Effector memory CD4-positive, alpha-beta T cell (primary cell): ENCODE measurements around the gene PLAAT5.

Experiments used
- DNase-seq, 3 donors: peaks; one replicate each; pipeline ENCODE4 v3.0.0-alpha.2; 2020
- H3K27ac ChIP-seq: 2 replicates; pipeline ENCODE4 v1.7.0; 2013; ENCODE audit warnings: mild to moderate bottlenecking, low read length, moderate library complexity; ENCODE audit not compliant: insufficient read depth, poor library complexity, severe bottlenecking
- H3K27me3 ChIP-seq: replicated peaks from 2 replicates; pipeline ENCODE4 v1.7.0; 2013; ENCODE audit warnings: mild to moderate bottlenecking, low read length; ENCODE audit not compliant: insufficient read depth, control insufficient read depth, poor library complexity, severe bottlenecking
- H3K36me3 ChIP-seq: 2 replicates; pipeline ENCODE4 v1.7.0; 2013; ENCODE audit warnings: mild to moderate bottlenecking, low read length, moderate library complexity; ENCODE audit not compliant: control insufficient read depth, insufficient read depth
- H3K4me1 ChIP-seq: 2 replicates; pipeline ENCODE4 v1.7.0; 2013; ENCODE audit warnings: low read length, mild to moderate bottlenecking; ENCODE audit not compliant: control insufficient read depth, insufficient read depth, poor library complexity, severe bottlenecking
- H3K4me3 ChIP-seq: 2 replicates; pipeline ENCODE4 v1.7.0; 2013; ENCODE audit warnings: low read length, low read depth, mild to moderate bottlenecking; ENCODE audit not compliant: insufficient read depth, poor library complexity, severe bottlenecking
- H3K9me3 ChIP-seq: 2 replicates; pipeline ENCODE4 v1.7.0; 2013; ENCODE audit warnings: mild to moderate bottlenecking, low read length, moderate library complexity; ENCODE audit not compliant: control insufficient read depth

Gene PLAAT5

GRCh38 chr11:63517156-63517555, 26.2 kb upstream of the PLAAT5 start:
- Histone ChIP-seq H3K9me3 (no peaks in the 10 kb centered on the region), H3K4me3 (no peak overlapping the region), H3K36me3 (no peaks in the 10 kb centered on the region), H3K27ac (no peak overlapping the region), H3K27me3 (no peaks in the 10 kb centered on the region), H3K4me1 (peaks cover 4% of the 10 kb centered on the region)
- DNase-seq, result no peak

GRCh38 chr11:63516109-63516508, 25.1 kb upstream of the PLAAT5 start:
- Histone ChIP-seq H3K9me3 (no peaks in the 10 kb centered on the region), H3K4me3 (no peak overlapping the region), H3K27me3 (no peaks in the 10 kb centered on the region), H3K36me3 (no peaks in the 10 kb centered on the region), H3K4me1 (peaks cover 4% of the 10 kb centered on the region), H3K27ac (no peak overlapping the region)
- DNase-seq, result no peak

DNA sequence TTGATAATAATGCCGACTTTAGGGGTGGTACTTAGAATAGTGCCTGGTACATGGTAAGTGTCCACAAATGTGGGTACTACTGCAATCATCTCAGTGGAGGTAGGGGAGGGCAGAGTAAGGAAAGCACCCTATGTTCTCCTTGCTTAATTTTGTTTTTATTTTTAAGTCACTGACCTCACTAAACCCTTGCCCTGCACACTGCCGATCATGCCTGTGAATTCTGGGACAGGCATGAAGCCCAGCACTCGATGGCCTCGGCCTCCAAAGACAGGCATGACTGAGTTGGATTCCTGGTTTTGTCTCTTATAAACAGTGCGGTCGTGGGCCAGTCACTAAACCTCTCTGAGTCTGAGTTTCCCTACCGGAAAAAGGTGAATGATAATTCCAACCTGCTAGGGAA, 21.8 kb upstream of the PLAAT5 start:
- no peak for DNase-seq
- H3K36me3 ChIP-seq, result no peaks in the 10 kb centered on the region
- no peaks in the 10 kb centered on the region for H3K9me3 ChIP-seq
- H3K27me3 ChIP-seq, result no peaks in the 10 kb centered on the region
- H3K27ac ChIP-seq, result no peak overlapping the region
- no peaks in the 10 kb centered on the region for H3K4me1 ChIP-seq
- no peak overlapping the region for H3K4me3 ChIP-seq

DNA sequence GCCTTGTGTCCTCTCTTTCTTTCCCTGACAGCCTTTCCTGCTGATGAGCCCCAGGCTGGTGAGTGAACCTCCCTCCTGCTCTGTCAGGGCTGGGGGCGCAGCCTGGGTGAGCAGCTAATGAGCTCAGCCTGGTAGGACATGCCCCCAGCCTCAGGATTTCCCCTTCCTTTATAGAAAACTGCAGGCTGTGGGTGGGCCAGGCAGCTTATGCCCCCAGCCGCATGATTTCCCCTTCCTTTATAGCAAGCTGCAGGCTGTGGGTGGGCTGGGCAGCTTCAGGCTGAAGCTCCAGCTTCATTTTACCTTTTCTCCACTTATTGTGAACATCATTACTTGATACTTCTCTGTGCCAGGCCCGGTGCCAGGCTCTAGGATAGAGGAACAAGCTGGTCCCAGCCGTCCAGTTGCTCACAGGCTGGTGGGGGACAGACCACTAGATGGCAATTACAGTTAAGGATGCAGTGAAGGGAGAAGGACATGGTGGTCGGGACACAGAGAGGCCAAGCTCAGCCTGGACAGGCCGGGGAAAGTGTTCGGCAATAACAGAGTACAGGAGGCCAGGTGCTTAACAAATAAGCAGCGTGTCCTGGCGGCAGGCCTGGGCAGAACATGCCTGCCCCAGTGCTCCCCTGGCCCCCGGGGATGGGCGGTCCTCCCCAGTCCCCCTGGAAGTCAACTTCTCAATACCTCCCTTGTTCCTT, 20.2 kb upstream of the PLAAT5 start:
- H3K36me3 ChIP-seq, result no peaks in the 10 kb centered on the region
- H3K4me3 ChIP-seq, result no peak overlapping the region
- H3K9me3 ChIP-seq, result no peaks in the 10 kb centered on the region
- DNase-seq, result no peak
- no peaks in the 10 kb centered on the region for H3K4me1 ChIP-seq
- H3K27ac ChIP-seq, result no peak overlapping the region
- H3K27me3 ChIP-seq, result no peaks in the 10 kb centered on the region

DNA sequence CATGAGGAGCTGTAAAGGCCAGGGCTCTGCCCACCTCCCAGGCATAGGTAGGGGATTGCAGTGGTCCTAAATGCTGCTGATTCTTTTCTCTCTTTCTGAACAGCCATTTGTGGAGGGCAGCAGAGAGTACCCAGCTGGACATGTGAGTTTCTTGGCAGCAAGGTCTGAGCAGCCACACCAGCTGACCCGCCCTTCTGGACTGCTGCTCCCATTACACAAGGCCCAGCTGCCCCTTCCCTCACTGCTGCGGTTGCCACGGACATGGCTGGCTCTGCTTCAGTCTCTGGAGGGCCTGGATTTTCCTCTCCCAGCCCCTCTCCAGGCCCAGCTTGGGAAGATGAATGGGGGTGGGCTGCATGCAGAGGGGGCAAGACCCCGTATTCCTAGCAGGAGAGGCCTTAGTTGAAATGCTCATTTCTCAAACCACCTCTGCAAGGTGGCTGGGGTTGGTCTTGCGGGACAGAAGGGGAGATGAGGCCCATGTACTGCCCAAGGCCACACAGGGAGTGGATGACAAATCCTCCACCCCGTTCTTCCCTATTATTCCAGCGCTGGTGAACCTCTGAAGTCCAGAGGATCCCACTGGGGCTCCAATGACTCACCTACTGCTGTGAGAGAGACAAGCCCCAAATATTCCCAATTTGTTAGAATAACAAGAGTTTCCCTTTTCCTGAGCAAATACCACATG, 19.5 kb upstream of the PLAAT5 start:
- Histone ChIP-seq H3K4me1 (peaks cover 3% of the 10 kb centered on the region), H3K9me3 (no peaks in the 10 kb centered on the region), H3K27ac (no peak overlapping the region), H3K36me3 (no peaks in the 10 kb centered on the region), H3K27me3 (no peaks in the 10 kb centered on the region), H3K4me3 (no peak overlapping the region)
- DNase-seq, result no peak

DNA sequence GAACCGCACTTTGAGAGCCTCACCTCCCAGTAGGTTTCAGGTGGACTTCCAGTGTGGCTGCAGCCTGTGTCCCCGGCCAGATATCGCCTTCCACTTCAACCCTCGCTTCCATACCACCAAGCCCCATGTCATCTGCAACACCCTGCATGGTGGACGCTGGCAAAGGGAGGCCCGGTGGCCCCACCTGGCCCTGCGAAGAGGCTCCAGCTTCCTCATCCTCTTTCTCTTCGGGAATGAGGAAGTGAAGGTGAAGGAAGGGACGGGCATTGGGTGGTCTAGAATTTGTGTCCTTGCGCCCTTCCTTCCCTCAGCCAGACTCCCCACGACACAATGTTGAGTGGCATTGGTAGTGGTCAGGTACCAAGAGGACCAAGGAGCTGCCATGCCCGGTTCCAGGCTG, 17.8 kb upstream of the PLAAT5 start:
- Histone ChIP-seq H3K4me1 (peaks cover 3% of the 10 kb centered on the region), H3K4me3 (no peak overlapping the region), H3K27ac (no peak overlapping the region), H3K9me3 (no peaks in the 10 kb centered on the region), H3K36me3 (no peaks in the 10 kb centered on the region), H3K27me3 (no peaks in the 10 kb centered on the region)
- DNase-seq, result no peak

DNA sequence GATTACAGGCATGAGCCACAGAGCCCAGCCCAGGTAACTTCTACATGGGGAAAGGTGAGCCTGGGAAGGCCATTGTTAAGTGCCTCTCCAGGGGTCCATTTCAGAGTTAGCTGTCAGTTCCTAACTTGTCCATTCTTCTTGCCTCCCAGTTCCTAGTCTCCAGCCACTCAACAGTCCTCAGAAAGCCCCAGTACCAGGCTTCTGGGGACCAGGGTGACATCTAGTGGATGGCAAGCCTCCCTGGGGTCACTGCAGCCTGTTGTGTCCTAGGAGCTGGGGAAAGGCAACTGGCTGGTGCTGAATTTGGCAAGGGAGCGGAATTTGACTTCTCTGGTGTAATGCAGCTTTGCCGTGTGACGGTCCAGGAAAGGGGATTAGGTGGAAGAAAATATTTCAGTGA, 17.0 kb upstream of the PLAAT5 start:
- H3K4me3 ChIP-seq, result no peak overlapping the region
- H3K4me1 ChIP-seq, result peaks cover 3% of the 10 kb centered on the region
- DNase-seq, result no peak
- H3K27ac ChIP-seq, result no peak overlapping the region
- H3K9me3 ChIP-seq, result no peaks in the 10 kb centered on the region
- no peaks in the 10 kb centered on the region for H3K27me3 ChIP-seq
- H3K36me3 ChIP-seq, result no peaks in the 10 kb centered on the region

DNA sequence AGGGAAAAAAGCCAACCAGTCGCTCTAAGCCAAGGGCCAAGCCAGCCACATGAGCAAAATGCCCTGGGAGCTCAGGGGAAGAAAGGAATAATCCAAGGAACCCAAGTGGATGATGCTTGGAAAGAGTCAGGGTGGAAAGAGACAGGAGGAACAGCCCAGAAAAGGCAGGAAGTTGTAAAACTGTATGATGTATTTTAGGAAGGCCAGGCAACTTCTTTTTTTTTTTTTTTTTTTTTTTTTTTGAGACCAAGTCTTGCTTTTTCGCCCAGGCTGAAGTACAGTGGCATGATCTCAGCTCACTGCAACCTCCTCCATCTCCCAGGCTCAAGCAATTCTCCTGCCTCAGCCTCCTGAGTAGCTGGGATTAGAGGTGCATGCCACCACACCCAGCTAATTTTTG, 16.5 kb upstream of the PLAAT5 start:
- no peaks in the 10 kb centered on the region for H3K27me3 ChIP-seq
- DNase-seq, result no peak
- H3K27ac ChIP-seq, result no peak overlapping the region
- H3K9me3 ChIP-seq, result no peaks in the 10 kb centered on the region
- H3K36me3 ChIP-seq, result no peaks in the 10 kb centered on the region
- H3K4me3 ChIP-seq, result no peak overlapping the region
- peaks cover 4% of the 10 kb centered on the region for H3K4me1 ChIP-seq

- H3K27me3 ChIP-seq, result no peaks in the 10 kb centered on the region
- no peaks in the 10 kb centered on the region for H3K36me3 ChIP-seq
- H3K27ac ChIP-seq, result no peak overlapping the region
- no peak overlapping the region for H3K4me3 ChIP-seq
- DNase-seq, result no peak
- H3K9me3 ChIP-seq, result no peaks in the 10 kb centered on the region
- H3K4me1 ChIP-seq, result peaks cover 10% of the 10 kb centered on the region
Observed at GRCh38 chr11:63506876-63507275, 15.9 kb upstream of the PLAAT5 start.

DNA sequence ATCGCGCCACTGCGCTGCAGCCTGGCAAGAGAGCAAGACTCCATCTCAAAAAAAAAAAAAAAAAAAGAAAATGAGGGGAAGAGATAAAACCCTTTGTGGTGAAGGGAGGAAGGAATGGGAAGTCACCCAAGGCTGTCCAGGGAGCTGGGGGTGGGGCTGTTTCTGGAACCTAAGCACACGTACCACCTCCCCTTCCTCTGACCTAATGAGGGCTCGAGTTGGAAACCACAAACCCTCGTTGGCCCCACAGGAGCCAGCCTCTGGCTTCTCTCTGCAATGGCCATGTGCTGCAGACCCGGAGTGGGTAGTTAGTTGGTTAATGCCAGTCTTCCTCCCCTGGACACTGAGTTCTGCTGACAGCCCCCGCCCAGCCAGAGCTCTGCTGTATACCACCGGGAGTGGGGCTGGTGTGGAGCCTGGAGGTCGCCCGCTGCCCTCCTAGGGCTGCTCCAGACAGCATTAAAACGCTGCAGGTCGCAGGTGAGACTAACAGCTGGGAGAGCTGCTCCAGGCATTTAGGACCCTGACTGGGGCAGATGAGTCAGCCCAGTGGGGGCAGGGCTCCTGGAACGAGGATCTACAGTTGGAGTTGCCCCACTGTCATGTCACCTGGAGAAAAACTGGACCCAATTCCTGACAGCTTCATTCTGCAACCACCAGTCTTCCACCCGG, 15.0 kb upstream of the PLAAT5 start, which contains the start of gene LGALS12:
TSS of gene LGALS12 (plus strand) at position 228 of the 672 bp plus-strand sequence. CDS start at position 603, 375 bp downstream.
- no peak within 1 kb of the TSS for H3K27ac ChIP-seq
- DNase-seq, result no peak
- peaks cover 10% of the 10 kb centered on the region for H3K4me1 ChIP-seq
- H3K27me3 ChIP-seq, result no peaks in the 10 kb centered on the region
- H3K36me3 ChIP-seq, result no peaks in the 10 kb centered on the region
- H3K9me3 ChIP-seq, result no peaks in the 10 kb centered on the region
- H3K4me3 ChIP-seq, result no peak within 1 kb of the TSS
